ENCODE results near the gene GTPBP10. TPM values are rescaled to one million over a fixed set of nuclear protein-coding genes. Genes with fewer than 3 reads are reported as not detected.

Gene GTPBP10
- total RNA-seq, 1 experiment from 2014 or later, result 18.5 TPM

DNA sequence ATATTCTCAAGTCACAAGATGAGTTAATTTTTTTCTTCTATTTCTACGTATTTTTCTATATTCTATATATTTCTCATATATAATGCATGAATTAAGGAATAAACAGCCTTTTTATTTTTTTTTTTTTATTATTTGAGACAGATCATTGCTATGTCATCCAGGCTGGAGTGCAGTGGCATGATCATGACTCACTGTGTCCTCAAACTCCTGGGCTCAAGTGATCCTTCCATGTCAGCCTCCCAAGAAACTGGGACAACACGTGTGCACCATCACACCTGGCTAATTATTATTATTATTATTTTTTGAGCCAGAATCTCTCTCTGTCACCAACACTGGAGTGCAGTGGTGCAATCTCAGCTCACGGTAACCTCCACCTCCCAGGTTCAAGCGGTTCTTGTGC is 58.3 kb downstream of the GTPBP10 start:
- Mint-ChIP-seq H3K36me3 (peaks cover 26% of the 10 kb centered on the region), H3K4me1 (peaks cover 4% of the 10 kb centered on the region), H3K9me3 (no peaks in the 10 kb centered on the region), H3K27ac (no peak overlapping the region), H3K27me3 (ENCODE audit: low read depth) (peaks cover 19% of the 10 kb centered on the region; the same call in 1 of the 2 replicates), H3K4me3 (peak overlapping the region; percentile 97)
- no peak for DNase-seq (ENCODE audit: low spot score)
- ATAC-seq, result no peak
- POLR2A ChIA-PET, result no interaction called here
- TF ChIP-seq HMGA2 (CRISPR knock-in tag; IDR thresholded peaks at IDR 0.05) (peak; percentile 7; the same call in 1 of the 2 replicates), FOXJ3 (CRISPR knock-in tag; IDR thresholded peaks at IDR 0.05; ENCODE audit: borderline replicate concordance) (no peak), KAT7 (CRISPR knock-in tag; IDR thresholded peaks at IDR 0.05; ENCODE audit: borderline replicate concordance) (no peak)
- TF ChIP-seq, protein P1, sequence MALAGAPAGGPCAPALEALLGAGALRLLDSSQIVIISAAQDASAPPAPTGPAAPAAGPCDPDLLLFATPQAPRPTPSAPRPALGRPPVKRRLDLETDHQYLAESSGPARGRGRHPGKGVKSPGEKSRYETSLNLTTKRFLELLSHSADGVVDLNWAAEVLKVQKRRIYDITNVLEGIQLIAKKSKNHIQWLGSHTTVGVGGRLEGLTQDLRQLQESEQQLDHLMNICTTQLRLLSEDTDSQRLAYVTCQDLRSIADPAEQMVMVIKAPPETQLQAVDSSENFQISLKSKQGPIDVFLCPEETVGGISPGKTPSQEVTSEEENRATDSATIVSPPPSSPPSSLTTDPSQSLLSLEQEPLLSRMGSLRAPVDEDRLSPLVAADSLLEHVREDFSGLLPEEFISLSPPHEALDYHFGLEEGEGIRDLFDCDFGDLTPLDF (CRISPR knock-in tag; IDR thresholded peaks at IDR 0.05), result no peak
- TF ChIP-seq, protein P2, sequence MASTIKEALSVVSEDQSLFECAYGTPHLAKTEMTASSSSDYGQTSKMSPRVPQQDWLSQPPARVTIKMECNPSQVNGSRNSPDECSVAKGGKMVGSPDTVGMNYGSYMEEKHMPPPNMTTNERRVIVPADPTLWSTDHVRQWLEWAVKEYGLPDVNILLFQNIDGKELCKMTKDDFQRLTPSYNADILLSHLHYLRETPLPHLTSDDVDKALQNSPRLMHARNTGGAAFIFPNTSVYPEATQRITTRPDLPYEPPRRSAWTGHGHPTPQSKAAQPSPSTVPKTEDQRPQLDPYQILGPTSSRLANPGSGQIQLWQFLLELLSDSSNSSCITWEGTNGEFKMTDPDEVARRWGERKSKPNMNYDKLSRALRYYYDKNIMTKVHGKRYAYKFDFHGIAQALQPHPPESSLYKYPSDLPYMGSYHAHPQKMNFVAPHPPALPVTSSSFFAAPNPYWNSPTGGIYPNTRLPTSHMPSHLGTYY (CRISPR knock-in tag; IDR thresholded peaks at IDR 0.05), result no peak
- TF ChIP-seq, protein P3, sequence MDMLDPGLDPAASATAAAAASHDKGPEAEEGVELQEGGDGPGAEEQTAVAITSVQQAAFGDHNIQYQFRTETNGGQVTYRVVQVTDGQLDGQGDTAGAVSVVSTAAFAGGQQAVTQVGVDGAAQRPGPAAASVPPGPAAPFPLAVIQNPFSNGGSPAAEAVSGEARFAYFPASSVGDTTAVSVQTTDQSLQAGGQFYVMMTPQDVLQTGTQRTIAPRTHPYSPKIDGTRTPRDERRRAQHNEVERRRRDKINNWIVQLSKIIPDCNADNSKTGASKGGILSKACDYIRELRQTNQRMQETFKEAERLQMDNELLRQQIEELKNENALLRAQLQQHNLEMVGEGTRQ (CRISPR knock-in tag; IDR thresholded peaks at IDR 0.05), result no peak
- TF ChIP-seq, protein P4, sequence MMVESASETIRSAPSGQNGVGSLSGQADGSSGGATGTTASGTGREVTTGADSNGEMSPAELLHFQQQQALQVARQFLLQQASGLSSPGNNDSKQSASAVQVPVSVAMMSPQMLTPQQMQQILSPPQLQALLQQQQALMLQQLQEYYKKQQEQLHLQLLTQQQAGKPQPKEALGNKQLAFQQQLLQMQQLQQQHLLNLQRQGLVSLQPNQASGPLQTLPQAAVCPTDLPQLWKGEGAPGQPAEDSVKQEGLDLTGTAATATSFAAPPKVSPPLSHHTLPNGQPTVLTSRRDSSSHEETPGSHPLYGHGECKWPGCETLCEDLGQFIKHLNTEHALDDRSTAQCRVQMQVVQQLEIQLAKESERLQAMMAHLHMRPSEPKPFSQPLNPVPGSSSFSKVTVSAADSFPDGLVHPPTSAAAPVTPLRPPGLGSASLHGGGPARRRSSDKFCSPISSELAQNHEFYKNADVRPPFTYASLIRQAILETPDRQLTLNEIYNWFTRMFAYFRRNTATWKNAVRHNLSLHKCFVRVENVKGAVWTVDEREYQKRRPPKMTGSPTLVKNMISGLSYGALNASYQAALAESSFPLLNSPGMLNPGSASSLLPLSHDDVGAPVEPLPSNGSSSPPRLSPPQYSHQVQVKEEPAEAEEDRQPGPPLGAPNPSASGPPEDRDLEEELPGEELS (CRISPR knock-in tag; IDR thresholded peaks at IDR 0.05), result no peak
- CTCF ChIA-PET, result no interaction called here

DNA sequence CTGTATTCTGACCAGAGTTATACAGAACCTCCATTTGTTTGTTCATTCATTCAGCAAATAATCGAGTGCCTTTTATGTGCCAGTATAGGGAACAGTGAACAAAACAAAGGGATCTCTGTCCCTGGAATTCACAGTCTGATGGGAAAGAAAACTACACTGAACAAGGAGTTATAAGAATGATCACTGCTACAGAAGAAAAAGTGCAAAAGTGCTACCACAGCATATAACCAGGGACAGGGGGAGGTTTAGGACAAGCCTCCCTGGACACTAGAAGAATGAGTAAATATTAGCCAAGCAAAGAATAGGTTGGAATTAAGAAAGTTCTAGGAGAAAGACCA is 60.9 kb downstream of the GTPBP10 start:
- H3K4me3 Mint-ChIP-seq, result no peak overlapping the region
- peaks cover 4% of the 10 kb centered on the region for H3K4me1 Mint-ChIP-seq
- no peaks in the 10 kb centered on the region for H3K9me3 Mint-ChIP-seq
- H3K27ac Mint-ChIP-seq, result no peak overlapping the region
- ChIA-PET POLR2A (no interaction called here), CTCF (no interaction called here)
- ATAC-seq (no peak), DNase-seq (ENCODE audit: low spot score) (no peak)
- H3K36me3 Mint-ChIP-seq, result peaks cover 26% of the 10 kb centered on the region
- no peaks in the 10 kb centered on the region for H3K27me3 Mint-ChIP-seq (ENCODE audit: low read depth)
- TF ChIP-seq ZNF671 (CRISPR knock-in tag; IDR thresholded peaks at IDR 0.05), result no peak
- no peak for TF ChIP-seq ESRRA (CRISPR knock-in tag; IDR thresholded peaks at IDR 0.05; ENCODE audit: borderline replicate concordance)
- TF ChIP-seq SMAD4 (CRISPR knock-in tag; IDR thresholded peaks at IDR 0.05), result no peak
- TF ChIP-seq, protein P5, sequence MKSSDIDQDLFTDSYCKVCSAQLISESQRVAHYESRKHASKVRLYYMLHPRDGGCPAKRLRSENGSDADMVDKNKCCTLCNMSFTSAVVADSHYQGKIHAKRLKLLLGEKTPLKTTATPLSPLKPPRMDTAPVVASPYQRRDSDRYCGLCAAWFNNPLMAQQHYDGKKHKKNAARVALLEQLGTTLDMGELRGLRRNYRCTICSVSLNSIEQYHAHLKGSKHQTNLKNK (CRISPR knock-in tag; IDR thresholded peaks at IDR 0.05), result no peak
- TF ChIP-seq GTF2I (CRISPR knock-in tag; conservative IDR thresholded peaks at IDR 0.05), result no peak
- TF ChIP-seq TP53 (CRISPR knock-in tag; IDR thresholded peaks at IDR 0.05), result no peak
- TF ChIP-seq, protein P6, sequence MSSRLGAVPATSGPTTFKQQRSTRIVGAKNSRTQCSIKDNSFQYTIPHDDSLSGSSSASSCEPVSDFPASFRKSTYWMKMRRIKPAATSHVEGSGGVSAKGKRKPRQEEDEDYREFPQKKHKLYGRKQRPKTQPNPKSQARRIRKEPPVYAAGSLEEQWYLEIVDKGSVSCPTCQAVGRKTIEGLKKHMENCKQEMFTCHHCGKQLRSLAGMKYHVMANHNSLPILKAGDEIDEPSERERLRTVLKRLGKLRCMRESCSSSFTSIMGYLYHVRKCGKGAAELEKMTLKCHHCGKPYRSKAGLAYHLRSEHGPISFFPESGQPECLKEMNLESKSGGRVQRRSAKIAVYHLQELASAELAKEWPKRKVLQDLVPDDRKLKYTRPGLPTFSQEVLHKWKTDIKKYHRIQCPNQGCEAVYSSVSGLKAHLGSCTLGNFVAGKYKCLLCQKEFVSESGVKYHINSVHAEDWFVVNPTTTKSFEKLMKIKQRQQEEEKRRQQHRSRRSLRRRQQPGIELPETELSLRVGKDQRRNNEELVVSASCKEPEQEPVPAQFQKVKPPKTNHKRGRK (CRISPR knock-in tag; IDR thresholded peaks at IDR 0.05; ENCODE audit: borderline replicate concordance), result no peak
- TF ChIP-seq, protein P7, sequence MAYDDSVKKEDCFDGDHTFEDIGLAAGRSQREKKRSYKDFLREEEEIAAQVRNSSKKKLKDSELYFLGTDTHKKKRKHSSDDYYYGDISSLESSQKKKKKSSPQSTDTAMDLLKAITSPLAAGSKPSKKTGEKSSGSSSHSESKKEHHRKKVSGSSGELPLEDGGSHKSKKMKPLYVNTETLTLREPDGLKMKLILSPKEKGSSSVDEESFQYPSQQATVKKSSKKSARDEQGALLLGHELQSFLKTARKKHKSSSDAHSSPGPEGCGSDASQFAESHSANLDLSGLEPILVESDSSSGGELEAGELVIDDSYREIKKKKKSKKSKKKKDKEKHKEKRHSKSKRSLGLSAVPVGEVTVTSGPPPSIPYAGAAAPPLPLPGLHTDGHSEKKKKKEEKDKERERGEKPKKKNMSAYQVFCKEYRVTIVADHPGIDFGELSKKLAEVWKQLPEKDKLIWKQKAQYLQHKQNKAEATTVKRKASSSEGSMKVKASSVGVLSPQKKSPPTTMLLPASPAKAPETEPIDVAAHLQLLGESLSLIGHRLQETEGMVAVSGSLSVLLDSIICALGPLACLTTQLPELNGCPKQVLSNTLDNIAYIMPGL (CRISPR knock-in tag; IDR thresholded peaks at IDR 0.05), result no peak
- TF ChIP-seq NR1H2 (CRISPR knock-in tag; IDR thresholded peaks at IDR 0.05), result no peak
- TF ChIP-seq ELF4 (CRISPR knock-in tag; IDR thresholded peaks at IDR 0.05; ENCODE audit: low read depth), result no peak
- TF ChIP-seq NFATC4 (CRISPR knock-in tag; IDR thresholded peaks at IDR 0.05), result no peak
- TF ChIP-seq, protein P8, sequence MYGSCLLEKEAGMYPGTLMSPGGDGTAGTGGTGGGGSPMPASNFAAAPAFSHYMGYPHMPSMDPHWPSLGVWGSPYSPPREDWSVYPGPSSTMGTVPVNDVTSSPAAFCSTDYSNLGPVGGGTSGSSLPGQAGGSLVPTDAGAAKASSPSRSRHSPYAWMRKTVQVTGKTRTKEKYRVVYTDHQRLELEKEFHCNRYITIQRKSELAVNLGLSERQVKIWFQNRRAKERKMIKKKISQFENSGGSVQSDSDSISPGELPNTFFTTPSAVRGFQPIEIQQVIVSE (CRISPR knock-in tag; IDR thresholded peaks at IDR 0.05; ENCODE audit: borderline replicate concordance), result no peak
- TF ChIP-seq NFYB (CRISPR knock-in tag; conservative IDR thresholded peaks at IDR 0.05; ENCODE audit: low read depth), result no peak
- no peak for TF ChIP-seq GABPB1 (CRISPR knock-in tag; IDR thresholded peaks at IDR 0.05)
- TF ChIP-seq, protein P9, sequence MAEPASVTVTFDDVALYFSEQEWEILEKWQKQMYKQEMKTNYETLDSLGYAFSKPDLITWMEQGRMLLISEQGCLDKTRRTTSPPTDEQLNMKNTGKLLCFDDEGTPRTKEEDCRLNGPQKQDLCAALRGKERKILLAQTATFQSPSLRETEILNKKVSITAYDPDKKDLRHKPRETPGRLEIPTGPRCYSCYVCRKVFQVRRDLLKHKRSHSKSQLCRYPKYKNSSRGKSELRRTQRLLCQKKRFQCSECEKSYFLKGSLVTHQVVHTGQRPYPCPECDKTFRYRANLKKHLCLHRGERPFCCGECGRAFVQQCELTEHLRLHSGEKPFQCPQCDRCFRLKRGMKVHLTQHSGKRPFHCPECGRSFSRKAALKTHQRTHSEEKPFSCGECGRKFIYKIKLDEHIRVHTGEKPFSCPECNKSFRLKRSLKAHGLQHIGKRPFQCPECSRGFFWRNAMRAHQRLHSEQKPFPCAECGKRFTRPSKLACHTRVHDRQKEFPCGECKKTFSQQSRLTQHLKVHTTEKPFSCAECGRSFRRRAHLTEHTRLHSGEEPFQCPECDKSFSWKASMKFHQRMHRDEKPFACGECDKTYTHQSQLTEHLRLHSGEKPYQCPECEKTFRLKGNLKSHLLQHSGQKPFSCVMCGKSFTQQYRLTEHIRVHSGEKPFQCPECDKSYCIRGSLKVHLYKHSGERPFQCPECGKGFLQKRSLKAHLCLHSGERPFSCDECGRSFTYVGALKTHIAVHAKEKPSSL (CRISPR knock-in tag; conservative IDR thresholded peaks at IDR 0.05), result no peak
- TF ChIP-seq, protein P10, sequence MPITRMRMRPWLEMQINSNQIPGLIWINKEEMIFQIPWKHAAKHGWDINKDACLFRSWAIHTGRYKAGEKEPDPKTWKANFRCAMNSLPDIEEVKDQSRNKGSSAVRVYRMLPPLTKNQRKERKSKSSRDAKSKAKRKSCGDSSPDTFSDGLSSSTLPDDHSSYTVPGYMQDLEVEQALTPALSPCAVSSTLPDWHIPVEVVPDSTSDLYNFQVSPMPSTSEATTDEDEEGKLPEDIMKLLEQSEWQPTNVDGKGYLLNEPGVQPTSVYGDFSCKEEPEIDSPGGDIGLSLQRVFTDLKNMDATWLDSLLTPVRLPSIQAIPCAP (CRISPR knock-in tag; IDR thresholded peaks at IDR 0.05), result no peak
- TF ChIP-seq KAT7 (CRISPR knock-in tag; IDR thresholded peaks at IDR 0.05; ENCODE audit: borderline replicate concordance), result no peak
